Hematopoietic multipotent progenitor cell treated with erythropoietin and hydrocortisone succinate and interleukin-3 and kit ligand, for 15 days (in vitro differentiated cells): ENCODE results near the gene KLHL22.

Experiments used
- DNase-seq: peaks from one replicate; pipeline ENCODE4 v3.0.0-alpha.2; 2015; ENCODE audit warnings: low spot score

Gene KLHL22

GRCh38 chr22:20446383-20446970, 49.1 kb downstream of the KLHL22 start:
- no peak for DNase-seq

DNA sequence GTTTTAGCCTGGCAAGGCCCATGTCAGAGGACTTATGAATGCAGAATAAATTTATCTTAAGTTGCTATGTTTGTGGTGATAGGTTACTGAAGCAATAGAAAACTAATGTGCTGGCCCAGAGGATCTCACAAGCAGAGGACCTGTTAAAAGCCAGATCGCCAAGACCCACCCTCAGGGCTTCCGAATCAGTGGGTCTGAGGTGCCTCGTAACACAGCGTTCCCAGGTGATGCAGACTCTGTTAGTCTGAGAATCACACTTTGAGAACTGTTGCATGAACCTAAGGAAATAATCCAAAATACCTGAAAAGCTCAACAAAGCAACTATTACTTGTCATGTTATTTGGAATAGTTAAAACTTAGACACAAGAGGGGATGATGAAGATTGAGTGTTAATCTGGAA, 51.3 kb downstream of the KLHL22 start:
- DNase-seq = no peak

DNA sequence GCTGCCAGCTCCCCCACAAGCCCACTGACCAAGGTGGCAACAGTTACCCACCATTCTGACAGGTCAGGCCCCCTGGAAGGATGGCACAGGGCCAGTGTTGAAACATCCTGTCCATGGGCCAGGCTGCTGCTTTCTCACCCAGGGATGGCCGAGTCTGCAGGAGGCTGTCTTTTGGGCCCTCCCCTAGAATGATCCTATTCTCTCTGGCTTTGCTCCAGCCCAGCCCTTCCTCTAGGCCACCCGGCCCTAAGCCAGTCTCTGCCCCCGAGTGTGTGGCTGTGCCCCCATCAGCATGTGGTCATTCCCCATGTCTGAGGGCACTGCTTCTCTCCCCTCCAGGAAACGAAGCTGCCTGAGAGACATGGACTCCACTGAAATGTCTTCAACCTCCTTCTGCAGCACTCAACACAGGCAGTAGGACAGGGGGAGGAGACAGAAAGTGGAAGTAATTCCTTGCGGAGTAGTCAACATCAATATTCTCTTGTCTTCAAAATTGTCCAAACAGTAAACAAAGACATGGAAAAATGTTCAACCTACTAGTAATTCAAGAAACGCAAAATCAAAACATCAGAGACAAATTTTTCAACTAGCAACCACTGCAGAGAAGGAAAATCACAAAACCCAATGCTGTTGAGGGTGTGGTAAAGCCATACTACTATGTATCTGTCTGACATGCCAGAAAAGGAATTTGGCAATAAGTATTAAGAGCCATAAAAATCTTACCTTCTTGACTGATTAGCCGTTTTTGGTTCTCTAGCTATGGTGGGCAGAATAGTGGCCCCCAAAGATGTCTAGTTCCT, 52.9 kb downstream of the KLHL22 start:
- DNase-seq = no peak

GRCh38 chr22:20441631-20442484, 53.7 kb downstream of the KLHL22 start:
- no peak for DNase-seq

DNA sequence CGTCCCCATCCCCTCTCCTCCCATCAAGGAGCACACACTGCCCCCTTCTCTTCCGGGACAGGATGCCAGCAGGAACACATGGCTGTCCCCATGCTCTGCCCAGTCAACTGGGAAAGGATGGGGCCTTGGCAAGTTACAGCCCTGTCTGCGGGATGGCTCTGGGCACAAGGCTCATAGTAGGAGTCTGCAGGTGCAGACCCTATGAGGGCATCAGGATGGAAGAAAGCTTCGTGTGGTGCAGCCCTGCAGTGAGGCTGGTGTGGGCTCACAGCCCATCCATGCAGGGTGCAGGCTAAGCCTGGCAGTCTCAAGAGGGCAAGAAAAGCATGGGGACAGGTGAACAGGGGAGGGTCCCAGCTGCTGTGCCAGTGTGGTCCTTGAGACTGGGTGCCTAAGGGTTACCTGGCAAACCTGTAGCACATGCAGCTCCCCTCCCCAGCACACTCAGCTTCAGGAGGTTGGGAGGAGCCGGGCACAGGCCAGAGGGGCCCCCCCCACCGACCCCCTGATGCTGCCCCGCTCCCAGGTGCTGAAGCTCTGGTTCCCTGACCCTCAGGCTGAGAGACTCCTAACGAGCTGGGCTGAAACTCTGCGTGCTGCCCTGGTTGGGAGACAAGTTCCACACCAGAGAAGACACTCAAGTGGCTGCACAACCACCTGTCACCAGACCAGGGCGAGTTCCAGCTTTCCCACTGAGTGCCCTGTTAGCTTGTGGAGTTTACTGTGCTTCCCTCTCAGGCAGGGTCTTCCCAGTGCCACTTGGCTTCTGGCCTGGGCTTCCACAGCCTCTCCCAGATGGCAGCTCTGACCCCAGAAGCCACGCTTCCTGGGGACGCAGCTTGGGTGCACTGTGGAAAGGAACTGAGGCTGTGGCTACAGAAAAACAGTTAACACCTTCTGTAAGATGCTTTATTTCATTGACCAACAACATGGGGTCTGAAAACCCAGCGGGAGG, 54.7 kb downstream of the KLHL22 start:
- DNase-seq = no peak

DNA sequence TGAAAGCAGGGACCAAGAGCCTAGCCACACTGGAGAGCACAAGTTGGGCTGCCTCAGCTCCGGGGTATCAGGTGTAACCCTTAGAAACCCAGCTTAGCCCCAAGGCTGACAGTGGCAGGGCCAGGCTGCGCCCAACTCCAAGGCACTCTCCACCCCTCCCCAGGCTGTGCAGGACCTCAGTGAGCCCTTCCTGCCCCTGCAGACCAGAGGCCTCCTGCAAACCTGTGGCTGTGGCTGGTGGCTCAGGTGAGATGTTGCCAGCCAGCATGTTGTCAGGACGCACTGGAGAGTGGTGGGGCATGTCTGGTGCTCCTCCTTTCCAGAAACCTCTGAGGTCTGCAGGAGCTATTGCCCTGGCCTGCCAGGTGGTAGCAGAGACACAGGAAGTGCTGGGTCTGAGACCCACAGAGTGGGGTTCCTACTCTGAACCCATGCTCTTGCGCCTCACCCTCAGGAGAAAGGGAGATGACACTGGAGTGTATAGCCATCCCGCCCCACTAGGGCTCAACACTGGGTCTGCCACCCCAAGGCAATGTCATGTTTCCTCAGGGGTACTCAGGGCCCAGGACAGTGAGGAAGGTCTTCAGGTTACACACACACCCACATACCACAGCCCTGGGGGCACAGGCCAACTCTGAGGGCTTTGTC, 55.5 kb downstream of the KLHL22 start:
- DNase-seq = no peak

GRCh38 chr22:20439556-20439927, 56.1 kb downstream of the KLHL22 start:
- no peak for DNase-seq

- DNase-seq = no peak
These were observed 56.7 kb downstream of the KLHL22 start for GRCh38 chr22:20438678-20439492.

- no peak for DNase-seq
These were observed 57.2 kb downstream of the KLHL22 start for GRCh38 chr22:20438427-20438677.

GRCh38 chr22:20437613-20438426, 57.8 kb downstream of the KLHL22 start, which contains the start of gene SCARF2:
Gene SCARF2, minus strand, starts transcription at chr22:20437825. Its CDS starts 71 bp downstream, at chr22:20437754.
- no peak for DNase-seq

GRCh38 chr22:20436768-20437612, 58.6 kb downstream of the KLHL22 start:
- DNase-seq = no peak

- DNase-seq = no peak
These were observed 59.3 kb downstream of the KLHL22 start for GRCh38 chr22:20436307-20436767.

DNA sequence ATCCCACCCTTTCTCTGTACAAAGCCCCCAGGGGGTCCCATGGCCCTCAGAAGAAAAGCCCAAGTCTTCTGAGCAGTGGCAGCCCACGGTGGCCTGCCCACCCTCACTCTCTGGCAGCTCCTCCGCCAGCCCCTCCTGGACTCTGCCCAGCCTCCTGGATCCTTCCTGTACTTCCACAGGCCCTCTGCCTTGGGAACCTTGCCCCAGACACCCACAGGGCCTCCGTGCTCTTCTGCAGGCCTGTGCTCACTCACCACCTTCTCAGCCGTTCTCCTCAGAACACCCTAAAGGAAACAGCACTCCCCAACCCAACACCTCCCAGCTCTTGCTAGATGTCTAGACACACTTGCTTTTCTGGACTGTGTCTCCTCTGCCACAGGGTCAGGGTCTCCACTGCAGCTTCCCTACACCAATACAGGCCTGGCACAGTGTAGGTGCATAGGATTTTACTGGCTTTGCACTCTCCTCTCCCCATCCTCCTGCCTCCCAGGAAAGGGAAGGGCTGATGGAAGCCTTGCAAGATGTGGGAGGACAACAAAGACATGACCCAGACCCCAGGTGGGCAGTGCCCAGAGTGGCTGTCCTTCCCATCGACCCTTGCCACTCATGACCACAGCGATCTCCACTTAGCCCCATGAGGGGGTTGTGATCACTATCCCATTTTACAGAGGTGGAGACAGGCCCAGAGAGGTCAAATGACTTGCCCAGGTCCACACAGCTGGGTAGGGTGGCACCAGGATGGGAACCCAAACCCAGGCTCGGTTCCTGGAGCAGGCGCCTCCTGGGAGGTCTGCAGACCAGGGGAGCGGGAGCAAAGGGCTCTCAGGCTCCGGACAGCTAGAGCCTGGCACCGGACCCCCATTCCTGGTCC, 59.9 kb downstream of the KLHL22 start:
- no peak for DNase-seq

- no peak for DNase-seq
These were observed 60.8 kb downstream of the KLHL22 start for GRCh38 chr22:20434773-20435172.

- no peak for DNase-seq
These were observed 61.3 kb downstream of the KLHL22 start for GRCh38 chr22:20434264-20434751.

DNA sequence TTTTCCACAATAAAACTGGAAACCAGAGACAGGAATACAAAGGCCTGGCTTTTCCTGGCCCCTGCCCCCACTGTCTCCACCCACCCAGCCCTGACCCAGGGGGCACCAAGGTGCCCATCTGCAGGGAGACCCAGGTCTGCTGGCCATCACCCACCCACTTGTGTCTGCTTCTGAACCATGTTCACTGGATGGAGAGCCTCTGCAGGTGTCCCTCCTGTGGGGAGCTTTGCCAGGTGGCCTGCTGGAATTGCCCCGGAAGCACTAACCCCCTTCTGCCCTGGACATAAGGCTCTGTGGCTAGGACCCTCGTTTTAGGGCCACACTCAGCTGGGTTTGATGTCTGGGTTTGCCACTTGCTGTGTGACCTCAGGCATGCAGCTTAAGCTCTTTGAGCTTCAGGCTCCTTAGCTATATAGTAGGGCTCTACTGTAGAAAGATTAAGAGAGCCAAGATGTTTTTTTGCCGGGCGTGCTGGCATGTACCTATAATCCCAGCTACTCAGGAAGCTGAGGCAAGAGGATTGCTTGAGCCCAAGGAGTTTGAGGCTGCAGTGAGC, 61.8 kb downstream of the KLHL22 start:
- DNase-seq = no peak

GRCh38 chr22:20433191-20433590, 62.4 kb downstream of the KLHL22 start:
- no peak for DNase-seq
